HG02885 (cell line): Measurements from ENCODE around the gene CDKN2AIPNL.

Experiments
- ATAC-seq: cut with Tn5 transposase; IDR thresholded peaks from one replicate; pipeline ENCODE4 v1.9.1; 2021; ENCODE audit warnings: mild to moderate bottlenecking; ENCODE audit not compliant: unreplicated experiment, poor library complexity

CDKN2AIPNL gene, protein sequence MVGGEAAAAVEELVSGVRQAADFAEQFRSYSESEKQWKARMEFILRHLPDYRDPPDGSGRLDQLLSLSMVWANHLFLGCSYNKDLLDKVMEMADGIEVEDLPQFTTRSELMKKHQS

DNA sequence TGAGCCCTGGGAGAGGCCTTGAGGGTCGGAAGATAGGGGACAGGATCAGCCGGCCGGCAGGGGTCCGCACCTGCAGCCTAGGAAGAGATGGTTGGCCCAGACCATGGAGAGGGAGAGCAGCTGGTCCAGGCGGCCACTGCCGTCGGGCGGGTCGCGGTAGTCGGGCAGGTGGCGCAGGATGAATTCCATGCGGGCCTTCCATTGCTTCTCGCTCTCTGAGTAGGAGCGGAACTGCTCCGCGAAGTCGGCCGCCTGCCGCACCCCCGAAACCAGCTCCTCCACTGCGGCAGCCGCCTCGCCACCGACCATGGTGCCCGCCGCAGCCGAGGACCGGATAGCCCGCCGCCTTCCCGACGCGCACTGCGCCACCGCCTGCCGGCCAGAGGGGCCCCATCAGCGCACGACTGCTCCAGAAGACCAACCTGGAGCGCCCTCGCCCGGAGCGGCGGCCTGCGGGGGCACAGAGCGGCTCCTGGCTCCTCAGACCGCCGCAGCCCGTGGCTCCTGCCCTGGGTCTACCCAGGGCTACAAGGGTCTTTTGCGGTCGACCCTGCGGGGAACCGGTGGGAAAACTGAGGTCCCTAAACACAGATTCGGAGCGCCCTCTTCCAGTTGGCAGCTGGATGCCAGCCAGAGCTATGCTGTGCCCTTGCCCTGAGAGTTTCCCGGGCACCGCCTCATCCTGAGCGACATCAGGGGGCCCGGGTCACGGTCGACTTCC is at the start of gene CDKN2AIPNL:
Gene CDKN2AIPNL (minus strand): TSS at position 336 of the 721 bp plus-strand sequence. CDS start 27 bp downstream, at position 309.
- ATAC-seq: peak; percentile 98

DNA sequence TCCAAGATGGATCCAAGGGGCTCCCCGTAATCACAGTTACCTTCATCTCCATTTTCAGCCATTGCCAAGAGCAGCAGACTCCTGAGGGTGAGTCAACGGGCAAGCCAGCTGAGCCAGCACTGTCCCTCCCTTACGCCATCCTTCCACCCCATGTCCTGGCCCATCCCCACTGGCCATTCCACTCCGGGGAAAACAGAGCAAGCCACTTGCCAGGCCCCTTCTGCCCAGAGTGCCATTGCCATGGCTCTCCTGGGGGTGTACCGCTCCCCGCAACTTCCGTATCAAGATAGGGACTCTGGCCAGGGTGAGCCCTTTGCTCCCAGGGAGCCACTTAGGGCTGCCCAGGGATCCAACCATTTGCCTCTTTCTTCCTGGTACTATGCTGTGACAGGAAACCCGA is 48.9 kb upstream of the CDKN2AIPNL start:
- no peak for ATAC-seq

DNA sequence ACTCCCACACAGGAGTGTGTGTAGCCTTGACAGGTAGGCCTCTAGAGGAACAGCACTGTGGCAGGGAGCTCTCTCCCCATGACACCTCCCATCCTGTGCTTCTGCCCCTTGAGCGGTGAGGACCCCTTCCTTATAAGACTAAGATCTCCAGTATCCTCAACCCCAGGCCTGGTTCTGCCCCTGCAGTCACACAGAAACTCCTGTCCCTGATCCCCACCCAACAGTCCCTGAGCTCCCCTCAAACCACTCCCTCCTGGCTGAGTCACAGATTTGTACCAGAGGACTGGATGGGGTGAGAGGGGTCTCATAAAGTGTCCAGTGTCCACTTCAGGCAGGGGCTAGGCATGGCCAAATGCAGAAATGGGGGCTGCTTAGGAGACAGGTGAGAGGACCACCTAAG is 47.8 kb upstream of the CDKN2AIPNL start:
- no peak for ATAC-seq

DNA sequence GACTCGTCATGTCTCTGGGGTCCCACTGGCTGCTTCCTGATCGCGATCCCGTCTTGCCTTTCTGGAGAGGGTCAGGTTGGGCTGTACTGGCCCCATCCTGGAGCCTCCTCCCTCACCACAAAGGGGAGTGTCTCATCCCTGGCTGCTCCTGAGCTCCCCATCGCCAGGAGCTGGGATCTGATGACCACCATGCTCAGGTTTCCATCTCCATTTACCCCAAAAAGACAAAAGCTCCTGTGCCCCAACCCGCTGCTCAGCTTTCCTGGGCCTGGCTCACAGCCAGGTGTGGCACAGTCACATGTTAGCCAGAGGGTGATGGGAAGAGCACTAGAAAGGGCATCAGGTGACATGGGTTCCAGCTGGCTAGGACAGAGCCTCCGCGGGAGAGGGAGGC is 47.3 kb upstream of the CDKN2AIPNL start:
- no peak for ATAC-seq

DNA sequence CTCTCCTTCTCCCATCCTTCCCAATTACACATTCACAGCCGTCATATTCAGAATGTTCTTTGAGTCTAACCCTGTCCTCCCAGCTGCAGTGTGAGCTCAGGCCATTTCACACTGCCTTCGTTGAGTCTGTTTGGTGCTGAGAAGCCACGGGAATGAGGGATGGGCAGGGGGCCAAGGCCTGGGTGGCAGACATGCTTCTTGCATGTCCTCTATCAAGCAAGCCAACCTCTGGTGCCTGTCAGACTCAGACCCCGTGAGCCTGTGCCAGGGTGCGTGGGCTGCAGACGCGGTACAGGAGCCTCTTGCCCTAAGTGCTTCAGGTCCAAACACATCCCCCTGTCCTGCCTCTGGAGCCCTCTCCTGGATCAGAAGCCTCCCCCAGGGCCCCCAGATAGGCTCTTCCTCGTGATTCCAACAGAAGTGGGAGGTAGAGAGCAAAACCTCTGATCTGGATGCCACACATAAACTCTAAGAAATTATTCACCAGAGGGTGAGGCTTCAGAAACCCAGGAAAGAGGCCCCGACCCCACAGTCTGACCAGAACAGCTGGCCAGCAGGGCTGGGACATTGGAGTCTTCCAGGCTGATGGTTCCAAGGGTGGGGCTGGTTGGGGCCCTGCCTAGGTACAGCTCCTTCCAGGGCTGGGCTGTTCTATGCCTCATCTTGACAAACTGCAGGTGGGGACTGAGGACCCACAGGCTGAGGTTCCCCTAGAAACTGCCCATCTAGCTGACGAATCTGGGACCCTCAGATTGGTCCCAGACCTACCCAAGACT is 46.7 kb upstream of the CDKN2AIPNL start:
- no peak for ATAC-seq

DNA sequence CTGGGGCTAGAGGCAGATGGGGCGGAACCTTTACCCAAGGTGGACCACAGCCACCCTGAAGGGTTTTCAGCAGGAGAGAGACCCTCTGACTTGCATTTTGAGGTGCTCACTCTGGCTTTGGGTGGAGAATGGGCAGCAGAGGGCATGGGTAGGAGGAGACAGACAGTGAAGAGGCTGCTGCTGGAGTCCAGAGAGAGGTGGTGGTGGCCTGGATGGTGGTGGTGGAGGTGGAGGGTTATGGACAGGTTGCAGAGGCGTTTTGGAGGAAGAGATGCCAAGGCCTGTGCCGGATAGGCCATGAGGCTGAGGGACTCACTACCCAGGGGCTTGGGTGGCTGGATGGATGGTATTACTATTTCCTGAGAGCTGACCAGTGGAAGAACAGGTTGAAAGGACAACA is 46.1 kb upstream of the CDKN2AIPNL start:
- ATAC-seq: no peak

DNA sequence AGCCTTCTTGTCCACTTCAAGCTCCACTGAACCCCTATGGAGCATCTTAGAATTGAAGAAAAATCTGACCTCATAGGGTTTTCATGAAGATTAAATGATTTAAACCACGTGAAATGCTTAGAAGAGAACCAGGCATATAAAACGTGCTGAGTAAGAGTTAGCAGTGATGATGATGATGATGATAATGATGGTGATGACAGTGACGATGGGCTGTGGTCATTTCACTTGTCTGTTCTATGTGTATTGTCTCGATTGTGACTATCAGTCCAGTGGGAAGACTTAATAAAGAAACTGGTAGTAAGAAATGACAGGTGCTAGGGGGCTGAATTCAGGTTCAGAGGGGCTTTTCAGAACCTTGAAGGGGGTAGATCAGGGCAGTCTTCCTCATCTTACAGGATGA is 45.1 kb upstream of the CDKN2AIPNL start:
- ATAC-seq: no peak

DNA sequence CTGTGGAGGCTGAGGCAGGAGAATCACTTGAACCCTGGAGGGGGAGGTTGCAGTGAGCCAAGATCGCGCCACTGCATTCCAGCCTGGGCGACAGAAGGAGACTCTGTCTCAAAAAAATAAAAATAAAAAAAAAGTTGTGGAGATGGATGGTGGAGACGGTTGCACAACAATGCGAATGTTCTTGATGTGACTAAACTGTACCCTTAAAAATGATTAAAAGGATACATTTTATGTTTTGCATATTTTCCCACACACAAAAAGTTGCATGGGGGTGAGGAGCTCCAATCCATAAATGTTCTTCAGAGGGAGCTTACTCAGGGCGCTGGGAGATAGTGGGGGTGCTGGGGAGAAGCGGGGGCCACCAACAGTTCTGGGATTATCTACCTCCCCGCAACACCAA is 43.8 kb upstream of the CDKN2AIPNL start:
- no peak for ATAC-seq

DNA sequence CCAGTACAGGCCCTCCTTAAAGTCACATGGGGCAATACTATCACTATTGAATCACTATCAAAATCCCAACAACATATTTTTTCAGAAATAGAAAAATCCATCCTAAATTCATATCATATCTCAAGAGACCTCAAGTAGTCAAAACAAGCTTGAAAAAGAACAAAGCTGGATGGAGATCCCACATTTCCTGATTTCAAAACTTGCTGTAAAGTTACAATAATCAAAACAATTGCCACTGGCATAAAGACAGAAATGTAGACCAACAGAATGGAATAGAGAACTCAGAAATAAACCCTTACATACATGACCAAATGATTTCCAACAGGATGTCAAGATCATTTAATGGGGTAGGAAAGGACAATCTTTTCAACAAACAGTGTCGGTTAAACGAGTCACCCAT is 41.3 kb upstream of the CDKN2AIPNL start:
- no peak for ATAC-seq

DNA sequence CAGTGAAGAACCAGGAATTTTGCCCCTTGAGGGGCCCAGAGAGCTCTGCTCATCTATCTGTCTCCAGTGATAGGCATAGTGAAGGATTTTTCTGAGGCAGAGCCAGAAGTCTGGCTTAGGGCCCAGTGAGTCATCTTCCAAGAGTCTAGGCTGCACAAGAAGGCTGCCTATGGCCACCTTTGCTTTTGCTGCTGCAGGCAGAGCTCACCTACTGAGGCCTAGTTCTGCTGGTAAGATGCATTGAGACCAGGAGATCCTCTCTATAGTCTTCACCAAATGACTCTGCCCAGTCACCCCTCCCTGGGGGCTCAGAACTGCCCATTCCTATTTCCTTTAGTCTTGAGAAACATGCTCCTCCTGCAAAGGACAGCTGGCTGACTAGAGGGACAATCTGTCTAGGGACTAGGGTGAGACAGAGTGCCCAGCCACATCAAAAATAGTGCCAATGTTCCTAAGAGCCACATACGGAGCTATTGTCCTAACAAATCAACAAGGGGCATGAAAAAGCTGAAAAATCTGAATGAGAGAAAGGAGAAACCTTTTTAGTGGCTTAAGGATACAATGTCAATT is 40.3 kb upstream of the CDKN2AIPNL start:
- no peak for ATAC-seq

DNA sequence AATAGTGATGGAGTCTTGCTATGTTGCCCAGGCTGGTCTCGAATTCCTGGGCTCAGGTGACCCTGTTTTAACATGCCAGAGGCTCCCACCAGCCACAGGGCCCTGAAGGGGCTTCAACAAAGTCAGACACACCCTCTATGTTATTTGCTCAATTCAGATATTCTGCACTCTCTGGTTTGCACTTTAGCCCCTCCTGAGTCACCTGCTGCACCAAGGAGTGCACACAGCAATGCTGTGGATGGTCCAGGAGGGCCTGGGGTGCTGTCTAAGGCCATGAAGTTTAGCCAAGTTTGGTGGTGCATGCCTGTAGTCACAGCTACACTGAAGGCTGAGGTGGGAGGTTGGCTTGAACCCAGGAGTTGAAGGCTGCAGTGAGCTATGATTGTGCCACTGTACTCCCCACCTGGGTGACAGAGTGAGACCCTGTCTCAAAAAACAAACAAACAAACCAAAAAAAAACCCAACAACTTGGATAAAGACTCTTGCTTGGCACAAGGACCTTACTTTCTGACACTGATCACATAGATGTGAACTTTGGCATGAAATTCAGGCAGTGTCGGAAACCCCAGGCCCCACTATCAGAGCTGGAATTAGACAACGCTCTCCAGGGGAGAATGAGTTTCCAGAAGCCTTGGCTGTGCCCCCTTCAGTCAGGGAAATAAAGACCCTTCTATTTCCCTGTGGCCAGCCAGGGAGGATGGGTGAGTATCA is 39.7 kb upstream of the CDKN2AIPNL start:
- ATAC-seq: no peak

DNA sequence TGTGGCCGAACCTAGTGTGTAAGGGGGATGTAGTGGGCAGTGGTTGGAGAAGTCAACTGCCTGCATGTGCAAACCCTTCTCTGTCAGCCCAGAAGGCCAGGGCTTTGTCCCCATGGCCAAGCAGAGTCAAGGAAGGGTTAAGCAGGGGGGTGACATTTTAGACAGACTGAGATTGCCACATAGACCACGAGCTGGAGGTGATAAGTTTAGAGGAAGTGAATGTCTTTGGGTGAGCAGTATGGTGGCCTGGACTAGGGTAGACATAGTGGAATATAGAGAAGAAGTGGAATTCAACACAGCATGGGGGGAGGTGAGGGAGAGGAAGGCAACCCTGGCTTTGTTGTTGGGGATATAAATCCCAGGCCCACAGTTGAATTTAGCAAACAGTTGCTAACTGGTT is 38.7 kb upstream of the CDKN2AIPNL start:
- ATAC-seq: no peak

DNA sequence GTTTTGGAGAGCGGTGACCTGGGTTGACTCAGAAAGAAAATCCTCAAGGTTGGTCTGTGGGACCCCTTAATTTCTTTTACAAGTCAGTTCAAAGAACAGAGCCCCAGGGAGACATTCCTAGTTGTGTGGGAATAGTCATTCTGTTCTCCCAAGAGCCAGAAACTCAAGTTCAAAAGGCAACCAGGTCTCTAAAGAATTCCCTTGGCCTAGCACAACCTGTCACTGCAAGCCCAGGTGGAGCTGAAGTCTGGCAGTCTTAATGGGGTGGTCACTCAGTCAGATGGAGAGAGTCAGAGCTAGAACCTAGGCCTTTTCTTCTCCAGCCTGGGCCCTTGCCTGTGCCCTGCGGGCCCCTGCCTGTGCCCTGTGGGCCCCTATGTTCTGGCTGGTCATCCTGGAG is 37.5 kb upstream of the CDKN2AIPNL start:
- no peak for ATAC-seq

DNA sequence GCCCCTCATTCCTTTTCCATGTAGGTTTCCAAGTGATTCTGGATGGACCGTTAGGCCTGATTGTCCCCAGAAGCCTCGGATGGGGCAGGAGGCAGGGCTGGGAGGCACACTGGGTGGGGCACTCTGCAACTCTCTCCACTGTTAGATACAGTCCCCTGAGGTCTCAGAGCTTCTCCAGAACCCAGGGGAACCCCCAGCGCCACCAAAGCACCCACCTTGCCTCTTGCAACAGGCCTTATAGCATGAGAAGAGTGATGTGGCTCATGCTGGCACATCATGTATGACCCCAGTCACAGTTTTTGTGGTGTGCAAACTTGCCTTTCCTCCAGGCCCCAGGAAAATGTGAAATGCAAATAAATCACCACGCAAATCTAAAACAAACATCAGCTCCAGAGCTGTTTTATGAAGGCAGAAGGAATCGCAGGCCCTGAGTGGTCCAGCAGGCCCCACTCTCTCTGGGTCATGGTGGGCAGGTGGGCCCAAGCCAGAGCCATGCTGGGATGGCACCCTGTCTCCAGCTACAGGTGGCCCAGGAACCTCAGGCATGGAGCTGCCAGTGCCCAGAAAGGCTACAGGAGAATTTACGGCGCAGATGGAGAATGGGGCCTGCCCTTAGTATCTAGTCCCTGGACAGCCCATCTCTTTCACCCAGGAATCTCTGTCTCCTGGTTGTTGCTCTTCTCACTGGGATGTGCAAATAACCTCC is 36.3 kb upstream of the CDKN2AIPNL start:
- no peak for ATAC-seq

DNA sequence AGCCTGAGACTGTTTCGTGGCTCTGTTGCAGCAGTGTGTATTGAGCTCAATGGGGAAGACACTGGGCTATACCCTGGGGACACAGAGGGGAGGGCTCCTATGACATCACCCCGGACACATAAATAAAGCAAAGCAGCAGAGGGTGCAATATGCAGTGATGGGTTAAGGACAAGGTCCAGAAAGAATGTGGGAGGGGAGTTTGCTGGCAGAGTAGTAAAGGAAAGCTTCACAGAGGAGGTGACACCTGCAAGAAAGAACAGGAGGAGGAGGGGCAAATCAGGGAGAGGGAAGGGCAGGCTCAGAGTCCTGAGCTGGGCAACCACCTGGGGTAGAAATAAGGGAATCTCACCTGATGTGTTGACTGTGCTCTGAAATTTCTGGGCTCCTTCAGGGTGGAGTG is 35.3 kb upstream of the CDKN2AIPNL start:
- peak; percentile 62 for ATAC-seq

DNA sequence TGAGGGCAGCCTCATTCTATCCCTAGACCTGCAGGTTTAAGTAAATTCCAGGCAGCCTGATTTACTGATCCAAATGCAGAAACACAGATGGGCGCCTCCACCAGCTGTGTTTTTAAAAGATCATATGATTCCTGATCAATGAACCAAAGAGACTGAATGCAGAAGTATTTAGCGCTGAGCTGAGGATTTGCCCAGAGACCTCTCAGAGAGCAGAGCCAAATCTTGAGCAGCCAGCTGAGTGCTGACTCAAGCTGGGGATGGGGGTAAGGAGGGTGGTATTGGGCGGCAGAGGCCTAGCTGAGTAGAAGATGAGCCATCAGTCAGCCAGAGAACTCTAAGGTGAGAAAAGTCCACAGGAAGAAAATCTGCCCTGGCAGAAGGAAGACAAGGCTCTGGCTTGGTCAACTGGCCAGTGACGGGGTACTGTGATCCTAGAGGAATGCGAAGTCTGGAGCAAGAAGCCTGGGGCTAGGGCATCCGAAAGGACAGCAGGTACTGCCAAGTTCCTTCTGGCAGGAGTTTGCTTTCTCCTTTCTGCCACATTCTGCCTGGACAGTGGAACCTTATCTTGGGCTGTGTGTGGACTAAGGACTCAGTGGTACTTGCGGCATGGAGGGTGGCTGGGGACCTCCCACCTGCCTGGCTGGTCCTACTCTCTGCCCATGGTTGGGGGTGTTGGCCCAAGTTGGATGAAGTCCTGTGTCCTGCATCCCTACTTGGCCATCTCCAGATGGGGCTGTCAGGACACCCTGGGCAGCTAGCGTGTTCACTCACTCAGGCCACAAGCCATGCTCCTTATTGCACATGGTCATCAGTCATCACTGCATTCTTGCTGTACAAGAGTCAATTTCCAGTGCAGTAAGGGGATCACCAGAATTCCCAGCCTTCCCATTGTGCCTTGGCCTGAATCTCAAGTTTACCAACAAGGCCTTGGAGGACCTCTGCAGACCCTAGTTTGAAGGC is 34.5 kb upstream of the CDKN2AIPNL start:
- ATAC-seq: no peak

DNA sequence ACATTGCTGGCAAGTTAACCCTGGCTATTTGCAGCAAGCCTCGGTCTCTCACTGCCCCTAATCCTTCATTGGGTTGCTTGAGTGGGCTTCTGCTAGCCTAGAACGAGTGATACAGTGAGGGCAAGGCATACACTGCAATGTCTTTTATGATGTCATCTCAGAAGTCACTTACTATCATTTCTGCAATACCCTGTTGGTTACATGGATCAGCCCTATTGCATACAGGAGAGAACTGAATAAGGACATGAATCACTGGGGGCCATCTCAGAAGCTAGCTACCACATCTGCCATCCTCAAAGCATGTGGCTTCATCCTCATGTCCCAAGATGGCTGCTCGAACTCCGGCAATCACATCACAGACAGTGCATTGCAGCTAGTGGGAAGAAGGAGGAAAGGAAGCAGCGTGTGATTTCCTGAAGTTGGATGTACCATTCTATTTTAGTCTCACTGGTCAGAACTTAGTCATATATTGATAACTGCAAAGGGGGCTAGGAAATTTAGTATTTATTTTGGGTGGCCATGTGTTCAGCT is 33.3 kb upstream of the CDKN2AIPNL start:
- ATAC-seq: no peak

DNA sequence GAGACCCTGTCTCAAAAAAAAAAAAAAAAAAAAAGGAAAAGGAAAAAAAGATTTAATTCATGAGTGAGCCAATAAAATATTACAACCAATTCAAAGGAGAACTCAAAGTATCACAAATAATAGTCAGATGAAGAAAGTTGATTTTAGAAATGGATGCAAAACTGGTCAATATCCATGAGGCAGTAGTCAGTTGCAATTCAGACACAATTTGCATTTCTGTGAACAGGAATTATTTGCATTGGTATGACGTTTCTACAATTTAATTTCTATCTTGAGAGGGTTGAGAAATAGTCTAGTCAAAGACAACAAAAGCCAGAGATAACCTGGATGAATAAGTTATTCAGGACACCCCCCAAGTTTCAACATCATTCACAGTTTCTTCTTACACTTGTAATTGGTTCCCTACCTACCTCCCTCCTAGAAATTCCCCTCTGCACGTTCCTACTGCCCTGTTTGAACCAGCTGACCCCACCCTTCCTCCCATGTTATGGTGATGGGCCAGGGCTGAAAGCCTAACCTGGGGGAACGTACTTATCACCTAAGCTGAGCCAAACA is 28.6 kb upstream of the CDKN2AIPNL start:
- ATAC-seq: no peak
